ENCODE measurements around the gene TRIM68.

Gene TRIM68

GRCh38 chr11:4606231-4607015 is 1.6 kb downstream of the TRIM68 start:
- no peak for DNase-seq

GRCh38 chr11:4605057-4605456 is 3.0 kb downstream of the TRIM68 start:
- DNase-seq: no peak

DNA sequence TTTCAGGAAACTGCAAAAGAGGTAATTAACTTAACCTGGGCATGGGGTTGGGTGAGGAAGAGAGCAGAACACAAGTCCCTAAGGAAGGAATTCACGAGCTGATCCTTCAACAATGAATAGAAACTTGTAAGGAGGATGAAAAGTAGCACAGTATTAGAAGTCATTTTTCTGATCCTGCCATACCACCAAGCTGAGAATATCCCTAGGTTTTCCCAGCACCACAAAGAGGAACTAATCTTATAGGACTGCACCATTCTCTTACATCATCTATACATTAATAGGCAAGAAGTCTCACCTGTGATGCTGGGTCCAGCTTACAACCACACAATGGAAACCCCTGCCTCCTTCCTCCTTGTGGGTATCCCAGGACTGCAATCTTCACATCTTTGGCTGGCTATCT is 14.3 kb downstream of the TRIM68 start, which contains the start of gene OR52I1:
Gene OR52I1, plus strand, starts transcription at position 301 of the 400 bp plus-strand sequence. Its CDS starts 0 bp downstream, at position 301.
- no peak for DNase-seq

DNA sequence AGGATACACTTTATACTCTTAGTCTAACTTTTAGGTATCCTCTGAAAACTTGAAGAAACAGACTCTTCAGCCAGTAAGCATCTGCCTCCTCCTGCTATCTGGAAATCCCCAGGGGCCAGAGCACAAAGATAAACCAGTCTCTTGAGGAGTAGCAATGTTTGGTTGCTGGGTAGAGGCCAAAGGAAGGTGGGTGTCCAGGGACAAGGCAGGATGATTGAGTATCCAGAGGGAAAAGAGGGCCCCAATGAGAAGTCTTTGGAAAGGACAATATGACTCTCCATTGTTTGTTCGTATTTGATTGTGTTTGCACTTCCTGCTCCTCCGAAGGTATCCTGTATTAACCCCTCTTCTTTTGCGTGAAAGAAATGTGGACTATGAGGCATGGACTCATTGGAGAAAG is 19.0 kb downstream of the TRIM68 start:
- no peak for DNase-seq

DNA sequence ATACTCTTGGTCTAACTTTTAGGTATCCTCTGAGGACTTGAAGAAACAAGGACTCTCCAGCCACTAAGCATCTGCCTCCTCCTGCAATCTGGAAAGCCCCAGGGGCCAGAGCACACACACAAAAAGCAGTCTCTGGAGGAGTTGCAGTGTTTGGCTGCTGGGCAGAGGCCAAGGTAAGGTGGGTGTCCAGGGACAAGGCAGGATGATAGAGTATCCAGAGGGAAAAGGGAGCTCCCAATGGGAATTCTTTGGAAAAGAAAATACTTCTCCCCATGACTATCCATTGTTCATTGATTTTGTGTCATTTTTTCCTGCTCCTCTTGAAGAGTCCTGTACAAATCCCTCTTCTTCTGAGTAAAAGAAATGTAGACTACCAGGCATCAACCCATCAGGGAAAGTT is 26.6 kb downstream of the TRIM68 start, which contains the start of gene OR52I2:
Gene OR52I2, plus strand, starts transcription at position 301 of the 400 bp plus-strand sequence.
- DNase-seq: no peak

DNA sequence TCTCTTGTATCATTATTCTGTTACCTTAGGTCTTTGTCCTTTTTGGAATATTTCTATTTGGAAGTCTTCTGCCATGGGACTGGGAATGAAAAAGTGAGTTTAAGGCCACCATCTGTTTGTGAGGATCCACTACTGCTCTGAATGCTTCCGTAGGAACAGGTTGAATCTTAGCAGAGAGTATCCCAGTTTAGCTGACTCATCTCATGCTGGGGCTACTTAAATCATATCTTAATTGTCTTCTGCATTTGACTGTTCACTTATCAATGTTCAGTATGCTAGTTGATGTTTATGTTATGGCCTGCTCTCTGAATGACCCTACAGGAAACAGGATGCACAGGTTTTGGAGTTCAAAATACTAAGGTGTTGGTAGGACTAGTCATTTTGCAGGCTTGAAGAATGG is 27.9 kb downstream of the TRIM68 start:
- no peak for DNase-seq

GRCh38 chr11:4578624-4579023 is 29.4 kb downstream of the TRIM68 start:
- DNase-seq: no peak

DNA sequence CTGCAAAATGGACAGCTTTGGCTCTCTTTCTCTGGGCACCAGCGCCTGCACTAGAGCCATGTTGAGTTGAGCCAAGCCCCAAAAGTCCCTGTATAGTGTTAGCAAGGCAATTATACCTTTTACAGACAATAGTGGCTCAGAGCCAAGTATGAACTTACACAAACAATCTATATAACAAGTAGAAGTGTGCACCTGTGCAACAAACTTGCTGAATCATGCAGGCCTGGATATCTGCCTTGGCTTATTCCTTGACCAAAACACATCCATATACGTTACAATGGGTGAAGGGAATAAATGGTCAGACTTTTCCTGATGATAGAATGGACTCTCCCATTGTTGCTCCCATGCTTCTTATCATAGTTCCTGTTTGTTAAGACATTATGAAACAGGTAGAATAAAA is 30.3 kb downstream of the TRIM68 start:
- no peak for DNase-seq

DNA sequence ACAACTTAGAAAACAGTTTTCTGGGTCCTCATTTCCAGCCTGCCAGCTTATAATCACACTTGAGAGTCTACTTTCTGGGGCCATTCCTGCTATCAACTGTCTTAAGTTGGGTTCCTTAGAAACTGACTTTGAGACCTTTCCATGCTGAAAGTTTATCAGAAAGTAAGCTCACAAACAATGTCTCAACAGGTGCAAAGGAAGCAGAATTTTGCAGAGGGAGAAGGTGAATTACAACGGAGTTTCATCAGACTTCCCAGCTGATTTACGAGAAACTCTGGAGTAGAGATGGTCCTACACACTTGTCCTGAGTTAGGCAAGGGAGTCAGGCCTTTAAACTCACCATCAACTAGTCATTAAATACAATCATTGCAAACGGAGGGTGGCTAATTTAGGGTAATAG is 31.2 kb downstream of the TRIM68 start:
- DNase-seq: no peak

- no peak for DNase-seq
Measured at GRCh38 chr11:4569075-4569474, 39.0 kb downstream of the TRIM68 start.

DNA sequence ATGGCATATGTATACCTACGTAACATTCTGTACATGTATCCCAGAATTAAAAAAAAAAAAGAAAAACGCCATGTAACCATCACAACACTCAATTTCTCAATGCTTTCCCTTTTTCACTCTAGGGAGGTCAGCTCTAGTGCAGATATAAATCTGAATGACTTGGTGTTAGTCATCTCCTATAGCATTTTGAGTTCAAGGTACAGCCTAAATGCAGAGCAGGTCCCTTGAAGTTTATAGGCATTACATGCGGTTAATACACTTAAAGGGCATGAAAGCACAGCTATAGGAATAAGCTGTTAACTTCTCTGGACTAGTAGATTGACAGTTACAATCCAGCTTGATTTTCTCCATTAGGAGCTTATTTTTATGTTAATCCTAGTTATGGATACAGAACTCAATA is 42.7 kb downstream of the TRIM68 start:
- no peak for DNase-seq

DNA sequence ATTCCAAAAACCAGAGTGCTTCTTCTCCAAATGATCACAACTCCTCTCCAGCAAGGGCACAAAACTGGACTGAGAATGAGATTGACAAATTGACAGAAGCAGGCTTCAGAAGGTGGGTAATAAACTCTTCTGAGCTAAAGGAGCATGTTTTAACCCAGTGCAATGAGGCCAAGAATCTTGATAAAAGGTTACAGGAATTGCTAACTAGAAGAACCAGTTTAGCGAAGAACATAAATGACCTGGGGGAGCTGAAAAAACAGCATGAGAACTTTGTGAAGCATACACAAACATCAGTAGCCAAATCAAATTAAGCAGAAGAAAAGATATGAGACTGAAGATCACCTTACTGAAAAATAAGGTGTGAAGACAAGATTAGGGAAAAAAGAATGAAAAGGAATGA is 47.6 kb downstream of the TRIM68 start:
- no peak for DNase-seq

- DNase-seq: no peak
Measured at GRCh38 chr11:4559527-4560440, 48.2 kb downstream of the TRIM68 start.

DNA sequence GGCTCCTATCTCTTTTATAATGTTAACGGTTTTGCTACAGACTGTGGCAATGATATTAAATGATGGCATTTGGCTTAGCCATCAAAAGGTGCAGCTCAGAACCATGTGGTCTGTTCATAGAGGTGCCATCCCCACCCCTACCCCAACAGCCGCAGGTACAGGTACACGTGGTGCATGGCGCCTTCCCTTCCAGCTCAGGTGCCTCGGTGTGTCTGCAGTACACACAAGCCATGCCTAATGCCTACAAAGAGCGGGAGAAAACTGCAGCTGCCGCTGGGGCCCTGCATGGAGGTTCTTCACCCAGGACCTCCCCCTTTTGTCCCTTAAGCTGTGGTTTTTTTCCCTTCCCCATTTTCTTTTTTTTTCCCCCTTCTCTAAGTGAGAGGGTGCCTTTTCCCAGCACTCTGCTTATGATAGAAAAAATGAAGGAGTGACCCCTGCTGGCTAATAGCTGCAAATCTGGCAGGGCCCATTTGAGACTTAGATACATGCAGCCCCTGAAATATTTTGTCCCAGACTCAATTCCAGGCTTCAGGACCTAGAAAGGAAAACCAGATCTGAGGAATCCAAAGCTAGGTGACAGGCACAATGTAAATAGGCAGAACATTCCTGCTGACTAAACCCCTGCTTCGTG is 56.6 kb downstream of the TRIM68 start:
- DNase-seq: no peak

Measured in central memory CD4-positive, alpha-beta T cell (primary cell).